ELR (cell line): ENCODE measurements around the gene PARP2.
"Not testable (repeated sequence)": the region's sequence is repeated elsewhere in the genome, so short reads cannot be mapped to it uniquely, and the experiment has no call there.

Source experiments
- DNase-seq: peaks from one replicate; pipeline ENCODE4 v3.0.0-alpha.2; 2015; ENCODE audit warnings: low read depth

The PARP2 gene, protein sequence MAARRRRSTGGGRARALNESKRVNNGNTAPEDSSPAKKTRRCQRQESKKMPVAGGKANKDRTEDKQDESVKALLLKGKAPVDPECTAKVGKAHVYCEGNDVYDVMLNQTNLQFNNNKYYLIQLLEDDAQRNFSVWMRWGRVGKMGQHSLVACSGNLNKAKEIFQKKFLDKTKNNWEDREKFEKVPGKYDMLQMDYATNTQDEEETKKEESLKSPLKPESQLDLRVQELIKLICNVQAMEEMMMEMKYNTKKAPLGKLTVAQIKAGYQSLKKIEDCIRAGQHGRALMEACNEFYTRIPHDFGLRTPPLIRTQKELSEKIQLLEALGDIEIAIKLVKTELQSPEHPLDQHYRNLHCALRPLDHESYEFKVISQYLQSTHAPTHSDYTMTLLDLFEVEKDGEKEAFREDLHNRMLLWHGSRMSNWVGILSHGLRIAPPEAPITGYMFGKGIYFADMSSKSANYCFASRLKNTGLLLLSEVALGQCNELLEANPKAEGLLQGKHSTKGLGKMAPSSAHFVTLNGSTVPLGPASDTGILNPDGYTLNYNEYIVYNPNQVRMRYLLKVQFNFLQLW

DNA sequence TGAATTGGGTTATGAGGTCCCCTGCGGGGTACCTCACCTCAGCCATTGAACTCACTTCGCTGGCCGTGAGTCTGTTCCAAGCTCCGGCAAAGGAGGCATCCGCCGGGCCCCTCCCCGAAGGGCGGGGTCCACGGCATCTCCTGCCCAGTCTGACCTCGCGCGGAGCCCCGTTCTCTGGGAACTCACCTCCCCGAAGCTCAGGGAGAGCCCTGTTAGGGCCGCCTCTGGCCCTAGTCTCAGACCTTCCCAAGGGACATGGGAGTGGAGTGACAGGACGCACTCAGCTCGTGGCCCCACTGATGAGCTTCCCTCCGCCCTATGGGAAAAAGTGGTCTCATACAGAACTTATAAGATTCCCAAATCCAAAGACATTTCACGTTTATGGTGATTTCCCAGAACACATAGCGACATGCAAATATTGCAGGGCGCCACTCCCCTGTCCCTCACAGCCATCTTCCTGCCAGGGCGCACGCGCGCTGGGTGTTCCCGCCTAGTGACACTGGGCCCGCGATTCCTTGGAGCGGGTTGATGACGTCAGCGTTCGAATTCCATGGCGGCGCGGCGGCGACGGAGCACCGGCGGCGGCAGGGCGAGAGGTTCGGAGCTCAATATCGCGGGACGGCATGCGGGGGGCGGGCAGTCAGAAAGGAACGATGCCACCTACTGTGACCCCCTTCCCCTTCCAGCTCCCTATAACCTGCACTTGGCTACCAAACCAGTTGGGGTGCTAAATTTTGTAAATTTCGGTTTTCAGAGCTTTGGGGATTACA, at the start of gene PARP2:
PARP2 (plus strand) TSS at position 544 of the 770 bp plus-strand sequence; CDS start at position 551, 7 bp downstream.
- DNase-seq = peak; percentile 99

DNA sequence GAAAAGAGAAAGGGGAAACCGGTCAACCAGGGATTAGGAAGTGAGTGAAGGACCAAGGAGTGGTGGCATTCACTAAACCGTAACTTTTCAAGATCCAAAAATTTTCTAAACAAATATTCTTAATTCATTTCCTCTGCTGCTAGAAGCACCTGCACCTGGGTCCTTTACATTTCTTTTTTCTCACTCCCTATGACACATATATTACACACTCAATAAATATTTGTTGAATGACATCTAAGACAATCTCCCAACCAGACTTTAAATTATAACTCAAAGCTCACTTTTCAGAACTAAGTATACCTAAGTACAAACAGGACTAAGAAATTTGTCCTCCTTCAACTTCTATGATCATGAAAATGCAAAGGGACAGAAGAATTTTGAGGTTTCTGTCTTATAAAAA, 48.8 kb upstream of the PARP2 start:
- DNase-seq = no peak

DNA sequence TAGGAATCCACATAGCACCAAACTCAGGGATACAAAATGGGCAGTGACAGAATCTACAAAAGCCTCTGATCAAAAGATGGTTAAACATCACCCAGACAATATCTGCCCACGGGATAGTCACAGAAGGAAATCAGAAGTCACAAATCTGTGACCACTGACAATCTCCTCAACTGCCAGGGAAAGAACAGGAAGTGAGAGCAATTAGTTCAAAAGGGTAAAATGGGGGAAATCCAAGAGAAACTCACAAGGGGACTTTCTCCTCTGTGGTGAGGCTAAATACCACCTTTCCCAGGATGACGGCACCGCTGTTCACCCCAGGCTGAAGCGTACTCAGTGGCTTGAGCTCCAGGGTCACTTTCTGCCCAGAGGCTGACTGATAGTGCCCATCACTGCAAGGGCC, 48.4 kb upstream of the PARP2 start:
- DNase-seq = no peak

DNA sequence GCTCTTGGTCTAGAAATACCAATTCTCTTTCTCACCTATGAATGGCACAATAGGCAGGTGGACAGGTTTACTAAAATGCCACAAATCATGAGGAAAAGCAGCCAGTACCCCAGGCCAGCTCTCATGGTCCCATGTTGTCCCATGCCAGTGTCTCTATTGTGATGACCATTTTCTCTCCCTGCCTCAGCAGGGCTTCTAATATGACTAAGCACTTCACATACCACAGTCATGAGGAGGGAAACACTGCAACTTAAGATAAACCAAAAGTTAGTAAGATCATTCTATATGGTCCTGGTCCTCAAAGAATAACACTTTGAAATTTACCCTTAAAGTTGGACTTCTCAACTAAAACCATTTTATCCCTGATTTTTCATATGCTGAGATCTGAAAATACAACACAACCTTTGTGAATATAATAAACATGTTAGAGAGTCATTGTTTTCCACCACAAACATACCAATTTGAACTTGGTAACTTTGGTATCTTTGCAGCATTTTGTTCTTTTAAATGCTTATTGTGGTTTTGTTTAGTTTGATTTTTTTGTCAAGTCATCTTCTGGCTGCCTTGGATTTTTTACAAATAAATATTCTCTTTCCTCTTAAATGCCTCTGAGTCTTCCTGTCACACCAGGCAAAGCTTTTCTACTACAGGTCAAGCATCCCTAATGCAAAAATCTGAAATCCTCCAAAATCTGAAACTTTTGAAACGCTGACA, 41.2 kb upstream of the PARP2 start:
- peak; percentile 64 for DNase-seq

DNA sequence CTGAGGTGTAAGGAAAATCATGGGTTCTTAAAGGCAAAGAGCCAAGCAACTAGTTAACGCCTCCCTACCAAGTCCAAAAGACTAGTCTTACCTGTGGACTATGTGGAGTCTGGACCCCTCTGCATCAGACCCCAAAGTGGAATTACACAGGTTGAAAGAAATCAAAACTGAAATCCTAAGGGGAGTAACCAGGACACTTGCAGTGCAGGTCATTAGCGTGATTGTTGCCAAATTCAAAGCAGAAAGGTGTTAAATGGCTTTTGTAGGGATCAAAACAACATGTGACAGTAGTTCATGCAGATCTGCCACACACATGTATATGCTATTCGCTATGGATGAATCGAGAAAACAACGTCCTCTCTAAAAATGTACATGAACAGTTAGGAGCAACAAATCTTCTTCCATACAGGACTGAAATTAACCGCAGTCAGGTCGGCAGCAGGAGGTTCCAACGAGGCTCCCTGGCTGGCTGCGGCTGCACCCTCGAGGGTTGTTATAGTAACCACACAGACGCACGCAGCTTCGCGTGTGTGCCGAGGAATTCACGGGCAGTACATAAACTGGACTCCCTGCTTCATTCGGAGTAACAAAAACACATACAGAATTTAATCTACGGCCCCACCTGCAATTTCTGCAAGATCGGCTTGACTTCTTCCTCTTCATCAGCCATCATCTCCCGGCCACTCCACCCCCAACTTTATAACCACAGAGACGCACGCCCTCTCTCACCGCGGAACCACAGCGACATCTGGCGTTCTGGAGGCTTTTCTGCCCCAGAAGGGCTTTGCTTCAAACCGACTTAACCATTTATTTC, 38.0 kb upstream of the PARP2 start, which contains the start of gene TTC5:
TTC5 (minus strand) TSS at position 687 of the 814 bp plus-strand sequence; CDS start at position 673, 14 bp downstream.
- peak; percentile 85 for DNase-seq

DNA sequence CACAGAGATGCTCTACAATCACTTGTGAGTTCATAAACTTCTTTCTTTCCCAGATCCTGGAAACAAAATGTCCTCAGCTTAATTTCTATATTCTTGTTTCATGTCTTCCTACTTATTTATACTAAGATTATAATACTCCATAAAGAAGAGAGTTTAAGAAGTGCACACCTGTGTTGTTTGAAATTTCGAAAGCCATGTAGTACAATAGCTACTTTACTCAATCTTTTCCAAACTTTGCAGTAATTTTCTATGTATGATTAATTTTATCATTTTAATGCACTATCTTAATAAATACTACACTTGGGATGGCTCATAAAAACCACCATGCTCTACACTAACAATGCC, 37.4 kb upstream of the PARP2 start:
- no peak for DNase-seq

DNA sequence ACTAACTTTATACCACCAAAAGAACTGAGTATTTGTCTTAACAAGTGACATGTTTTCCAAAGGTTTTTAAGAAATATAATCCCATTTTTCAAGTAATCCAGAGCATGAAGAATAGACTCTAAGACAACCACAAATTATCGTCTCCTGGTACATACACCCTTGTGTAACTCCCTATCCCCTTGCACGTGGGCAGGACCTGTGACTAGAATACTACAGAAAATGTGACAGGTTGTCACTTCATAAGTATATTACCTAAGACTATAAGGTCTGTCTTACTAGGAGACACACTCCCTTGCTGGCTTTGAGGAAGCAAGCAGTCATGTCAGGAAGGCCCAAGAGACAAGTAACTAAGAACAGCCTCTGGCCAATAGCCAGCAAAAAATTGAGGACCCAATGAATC, 29.4 kb upstream of the PARP2 start:
- DNase-seq = no peak

DNA sequence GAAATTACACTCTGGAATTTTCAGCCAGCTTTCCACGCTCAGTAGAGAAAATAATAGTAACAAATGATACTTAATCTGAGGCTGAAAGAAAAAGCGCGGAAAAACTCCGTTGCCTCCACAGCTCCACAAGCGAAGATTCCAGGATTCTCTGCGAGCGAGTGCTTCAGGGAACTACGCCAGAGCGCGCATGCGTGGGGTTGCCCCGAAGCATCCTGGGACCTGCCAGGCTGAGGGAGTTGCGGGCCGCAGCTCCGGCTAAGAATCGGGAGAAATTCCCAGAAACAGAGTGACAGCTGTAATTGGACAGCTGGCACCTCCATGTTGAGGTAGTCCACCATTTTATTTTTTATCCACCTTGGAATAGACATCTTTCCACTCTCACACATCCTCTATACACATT, 25.7 kb upstream of the PARP2 start:
- no peak for DNase-seq

DNA sequence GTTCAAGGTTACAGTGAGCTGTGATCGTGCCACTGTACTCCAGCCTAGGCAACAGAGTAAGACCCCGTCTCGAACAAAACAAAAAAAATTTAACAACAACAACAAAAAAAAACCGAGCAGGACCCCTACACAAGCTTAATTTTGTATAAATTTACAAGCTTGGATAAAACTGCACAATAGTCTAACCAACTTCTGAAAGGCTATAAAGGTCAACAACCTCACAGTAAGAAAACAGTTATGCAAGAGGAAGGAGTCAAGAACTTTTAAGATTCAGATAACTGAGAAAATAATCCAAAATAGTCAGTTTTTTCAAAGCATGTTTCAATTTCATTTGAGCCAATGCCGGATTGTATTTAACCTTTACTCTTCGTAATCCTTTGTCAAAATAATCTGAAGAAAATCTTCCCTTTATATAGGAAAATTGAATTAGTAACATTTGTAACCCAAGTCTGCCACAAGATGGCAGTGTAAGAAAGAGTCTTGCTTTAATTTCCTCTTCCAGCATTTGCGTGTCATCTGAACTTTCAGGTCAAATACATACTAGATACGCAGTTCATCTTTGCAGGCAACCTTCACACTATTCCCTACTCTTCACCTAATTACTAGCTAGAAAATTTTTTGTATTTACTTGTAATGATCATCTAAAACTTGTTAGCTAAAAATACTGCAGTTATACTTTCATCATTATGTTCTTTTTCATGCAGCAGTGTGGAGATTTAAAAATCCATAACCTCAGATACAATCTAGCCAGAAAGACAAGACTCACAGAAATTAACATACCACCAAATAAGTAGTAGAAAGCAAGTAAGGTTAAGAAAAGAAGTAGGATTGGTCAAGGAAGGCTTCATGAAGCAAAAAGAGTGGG, 16.2 kb upstream of the PARP2 start:
- peak; percentile 75 for DNase-seq

DNA sequence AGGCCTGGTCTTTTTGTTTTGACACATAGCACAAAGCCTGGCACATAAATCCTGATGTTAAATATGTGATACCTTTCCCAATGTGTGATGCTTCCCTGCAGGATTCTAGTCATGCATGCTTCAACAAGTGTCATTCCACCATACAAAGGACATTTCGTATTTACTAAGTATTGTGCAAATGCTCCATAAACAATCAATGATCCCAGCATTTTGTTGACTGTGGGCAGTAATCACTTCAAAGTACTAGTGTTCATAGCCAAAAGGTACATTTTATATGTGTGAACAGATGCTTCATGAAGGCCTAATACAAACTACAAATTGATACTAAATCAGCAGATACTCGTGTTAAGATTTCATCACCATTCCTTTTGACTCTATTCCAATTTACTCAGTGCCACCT, 14.7 kb upstream of the PARP2 start:
- no peak for DNase-seq

DNA sequence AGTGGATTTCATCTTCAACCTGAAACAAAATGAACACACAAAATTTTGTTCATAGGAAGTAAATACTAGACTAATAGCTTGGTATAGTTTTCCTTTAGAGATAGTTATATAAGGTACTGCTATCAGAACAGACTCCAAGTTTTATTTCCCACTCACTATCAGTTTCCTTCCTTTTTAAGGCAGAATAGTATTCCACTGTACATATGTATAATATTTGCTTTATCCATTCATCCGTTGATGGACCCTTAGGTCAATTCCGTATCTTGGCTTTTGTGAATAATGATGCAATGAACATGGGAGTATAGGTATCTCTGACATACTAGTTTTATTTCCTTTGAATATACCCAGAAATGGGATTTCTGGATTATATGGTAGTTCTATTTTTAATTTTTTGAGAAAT, 14.1 kb upstream of the PARP2 start:
- no peak for DNase-seq

DNA sequence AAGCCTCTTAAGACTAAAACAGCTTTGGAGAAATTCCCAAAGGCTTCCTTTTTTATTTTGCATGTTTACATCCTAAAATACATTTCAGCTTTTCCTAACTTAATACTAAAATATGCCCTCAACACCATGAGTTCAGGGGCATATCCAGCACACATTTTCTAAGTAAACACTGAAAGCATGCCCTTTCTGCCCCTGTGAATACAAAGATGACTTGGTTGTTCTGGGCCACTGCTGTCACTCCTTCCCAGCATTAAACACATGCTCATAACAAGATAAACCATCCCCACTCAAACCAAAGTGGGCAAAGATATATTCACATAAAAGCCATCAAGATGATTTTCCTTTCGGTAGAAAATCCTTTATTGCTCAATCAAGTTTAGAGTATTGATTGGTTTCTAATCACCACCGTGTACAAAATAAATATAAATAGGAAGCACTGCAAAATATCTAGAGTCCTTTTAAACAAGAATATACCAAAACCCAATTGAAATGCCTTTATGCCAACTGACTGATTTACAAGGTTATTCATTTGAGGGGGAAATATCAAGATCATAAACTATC, 12.3 kb upstream of the PARP2 start:
- no peak for DNase-seq

DNA sequence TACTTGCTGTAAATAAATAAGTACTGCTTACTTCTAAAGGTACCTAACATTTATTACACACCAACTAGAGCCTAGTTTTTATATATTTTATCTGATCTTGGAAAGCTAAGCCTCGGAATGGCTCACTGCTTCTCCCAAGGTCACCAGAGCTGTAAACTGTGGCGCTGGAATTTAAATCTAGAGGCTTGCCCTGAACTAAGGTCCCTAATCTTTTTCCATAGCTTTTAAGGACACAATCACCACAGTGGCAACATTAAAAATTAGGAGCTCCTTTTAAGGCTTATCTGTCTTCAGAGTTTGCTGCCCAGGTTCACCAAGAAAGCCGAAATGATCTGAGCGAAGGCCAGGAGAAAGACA, 11.0 kb upstream of the PARP2 start:
- peak; percentile 19 for DNase-seq

DNA sequence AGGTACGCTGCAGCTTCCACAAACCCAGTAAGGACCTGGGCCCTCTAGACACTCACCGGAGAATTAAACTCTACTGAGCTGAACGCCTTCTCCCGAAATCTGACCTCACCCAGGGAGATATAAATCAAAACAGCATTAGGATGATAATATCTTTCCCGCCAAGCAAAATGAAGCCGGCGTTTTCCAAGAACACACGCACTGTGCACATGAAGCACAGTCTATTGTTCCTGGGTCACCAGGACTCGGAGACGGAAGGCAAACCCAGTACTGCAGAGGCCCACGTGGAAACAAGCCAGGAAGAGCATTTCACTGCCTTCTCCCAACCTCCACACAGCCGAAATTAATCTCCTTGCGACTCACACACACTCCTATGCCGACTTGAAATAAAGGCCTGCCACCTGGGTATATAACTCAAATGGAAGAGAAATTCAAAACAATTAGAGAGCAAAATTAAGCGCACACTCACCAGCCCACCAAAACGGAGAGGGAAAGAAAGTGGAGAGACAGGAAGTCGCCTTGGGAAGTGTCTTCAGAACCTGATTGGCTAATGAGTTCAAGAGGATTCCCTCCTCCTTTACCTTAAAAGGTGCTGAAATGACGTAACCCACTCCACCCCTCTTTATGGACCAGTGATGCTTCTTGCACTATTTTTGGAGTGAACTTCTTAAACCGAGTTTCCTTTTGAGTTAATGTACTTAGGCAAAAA, 10.5 kb upstream of the PARP2 start, which contains the start of gene CCNB1IP1:
CCNB1IP1 (minus strand) TSS at position 492 of the 706 bp plus-strand sequence. CDS start 16,756 bp downstream, outside the sequence.
- peak; percentile 91 for DNase-seq

DNA sequence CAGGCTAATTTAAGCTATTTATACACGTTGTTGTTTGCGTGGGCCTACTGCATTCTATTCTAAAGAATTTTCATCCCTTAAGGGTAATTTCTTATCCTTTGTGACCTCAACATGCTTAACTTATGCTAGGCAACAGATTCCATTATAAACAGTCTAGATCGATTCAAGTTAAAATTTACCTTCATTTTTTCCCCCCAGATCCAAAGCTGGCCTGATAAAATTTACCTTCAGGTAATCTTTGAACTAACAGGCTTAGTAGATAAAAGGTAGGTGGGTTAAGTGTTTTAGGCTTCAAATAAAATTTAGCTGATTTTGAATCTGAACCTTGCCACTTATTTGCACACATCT, 10.0 kb upstream of the PARP2 start:
- no peak for DNase-seq

DNA sequence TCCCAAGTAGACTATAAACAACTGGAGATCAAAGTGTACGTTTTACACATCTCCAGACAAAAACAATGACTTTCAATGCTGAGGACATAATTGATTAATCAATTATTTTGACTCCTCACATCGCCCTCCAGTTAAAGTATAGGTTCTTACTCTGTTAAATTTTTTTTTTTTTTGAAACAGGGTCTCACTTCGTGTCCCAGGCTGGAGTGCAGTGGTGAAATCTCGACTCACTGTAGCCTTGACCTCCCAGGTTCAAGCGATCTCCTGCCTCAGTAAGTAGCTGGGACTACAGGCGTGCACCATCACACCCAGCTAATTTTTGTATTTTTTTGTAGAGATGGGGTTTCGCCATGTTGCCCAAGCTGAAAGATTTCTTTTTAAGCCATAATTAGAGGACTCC, 9.4 kb upstream of the PARP2 start:
- no peak for DNase-seq

DNA sequence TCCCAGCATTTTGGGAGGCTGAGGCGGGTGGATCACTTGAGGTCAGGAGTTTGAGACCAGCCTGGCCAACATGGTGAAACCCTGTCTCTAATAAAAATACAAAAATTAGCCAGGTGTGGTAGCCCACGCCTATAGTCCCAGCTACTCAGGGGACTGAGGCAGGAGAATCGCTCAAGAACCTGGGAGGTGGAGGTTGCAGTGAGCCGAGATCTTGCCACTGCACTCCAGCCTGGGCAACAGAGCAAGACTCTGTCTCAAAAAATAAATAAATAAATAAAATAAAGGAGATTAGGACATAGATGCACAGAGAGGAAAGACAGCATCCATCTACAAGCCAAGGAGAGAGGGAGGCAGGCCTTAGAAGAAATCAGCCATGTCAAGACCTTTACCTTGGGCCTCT, 2.4 kb upstream of the PARP2 start:
- DNase-seq = not testable (repeated sequence)

DNA sequence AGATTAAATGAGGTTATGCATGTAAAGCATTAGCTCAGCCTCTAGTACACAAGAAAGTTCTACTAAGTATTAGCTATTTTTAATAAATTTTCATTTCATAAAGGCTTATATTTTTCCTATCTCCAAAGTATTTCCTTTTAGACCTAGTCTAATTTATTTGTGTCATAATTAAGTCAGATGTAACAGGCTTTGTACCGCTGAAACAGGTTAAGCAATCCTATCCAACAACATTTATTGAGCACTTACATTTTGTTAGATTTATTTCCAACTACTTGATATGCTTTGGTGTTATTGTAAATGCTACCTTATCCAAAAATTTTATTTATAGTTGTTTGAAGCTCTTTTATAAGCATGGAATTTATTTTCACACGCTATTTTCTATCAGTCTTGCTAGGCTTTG, 1.8 kb upstream of the PARP2 start:
- DNase-seq = no peak

DNA sequence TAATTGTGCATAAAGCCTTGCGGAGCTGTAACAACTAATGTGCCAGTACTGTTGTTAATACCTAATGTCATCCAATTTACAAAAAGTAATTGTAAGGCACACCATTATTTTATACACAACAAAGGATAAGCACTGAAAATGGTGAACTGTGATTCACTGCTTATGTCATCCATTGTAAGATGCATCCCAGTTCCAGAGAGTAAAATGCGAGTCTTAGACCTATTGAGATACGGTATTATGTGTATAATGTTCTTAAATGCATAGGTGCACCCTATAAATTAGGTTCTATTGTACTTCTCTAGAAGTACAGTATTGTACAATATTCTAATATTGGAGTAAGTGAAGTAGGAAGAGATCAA, 406 bp downstream of the PARP2 start:
- peak; percentile 51 for DNase-seq

DNA sequence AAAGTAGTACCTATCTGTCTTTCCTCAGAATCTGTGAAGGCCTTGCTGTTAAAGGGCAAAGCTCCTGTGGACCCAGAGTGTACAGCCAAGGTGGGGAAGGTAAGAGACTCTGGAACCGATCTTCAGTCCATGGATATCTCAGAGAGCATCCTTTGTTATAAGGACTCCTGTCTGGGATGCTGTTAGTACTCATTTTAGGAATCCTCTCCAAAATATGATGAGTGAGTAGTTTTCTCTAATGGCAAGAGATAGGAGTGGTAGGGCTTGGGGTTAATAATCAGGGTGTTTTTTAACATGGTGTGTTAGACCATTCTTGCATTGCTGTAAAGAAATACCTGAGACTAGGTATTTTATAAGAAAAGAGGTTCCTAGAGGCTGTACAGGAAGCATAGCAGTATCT, 1.9 kb downstream of the PARP2 start:
- no peak for DNase-seq
